ENCODE data around the gene NTHL1.

Gene NTHL1

GRCh38 chr16:2056077-2056476 is 8.4 kb upstream of the NTHL1 start:
- no peaks in the 10 kb centered on the region for H3K9me3 ChIP-seq (ENCODE audit: control insufficient read depth in 5 of 5, low read length in 5 of 5)
- H3K27me3 ChIP-seq (ENCODE audit: control insufficient read depth in 5 of 5, insufficient read depth in 4 of 5, low read length in 5 of 5), result no peaks in the 10 kb centered on the region
- peaks cover 0 to 4% (median 0%) of the 10 kb centered on the region in 5 donors for H3K4me1 ChIP-seq (ENCODE audit: control insufficient read depth in 5 of 5, insufficient read depth in 5 of 5, low read length in 5 of 5)
- no peak overlapping the region for H3K9ac ChIP-seq (ENCODE audit: low read length in 5 of 5)
- H3K36me3 ChIP-seq (ENCODE audit: control insufficient read depth in 5 of 5, insufficient read depth in 5 of 5, low read length in 5 of 5), result peaks cover 0 to 87% (median 71%) of the 10 kb centered on the region in 5 donors
- no peak overlapping the region for H3K4me3 ChIP-seq (ENCODE audit: low read depth in 1 of 5, low read length in 5 of 5)
- no peak overlapping the region for H3K27ac ChIP-seq (ENCODE audit: low read depth, low read length)

GRCh38 chr16:2054543-2055245 is 7.1 kb upstream of the NTHL1 start:
- H3K9ac ChIP-seq (ENCODE audit: low read length in 5 of 5), result no peak overlapping the region
- H3K4me1 ChIP-seq (ENCODE audit: control insufficient read depth in 5 of 5, insufficient read depth in 5 of 5, low read length in 5 of 5), result peaks cover 0 to 4% (median 0%) of the 10 kb centered on the region in 5 donors
- no peaks in the 10 kb centered on the region for H3K9me3 ChIP-seq (ENCODE audit: control insufficient read depth in 5 of 5, low read length in 5 of 5)
- no peaks in the 10 kb centered on the region for H3K27me3 ChIP-seq (ENCODE audit: control insufficient read depth in 5 of 5, insufficient read depth in 4 of 5, low read length in 5 of 5)
- no peak overlapping the region for H3K4me3 ChIP-seq (ENCODE audit: low read depth in 1 of 5, low read length in 5 of 5)
- peaks cover 0 to 78% (median 63%) of the 10 kb centered on the region in 5 donors for H3K36me3 ChIP-seq (ENCODE audit: control insufficient read depth in 5 of 5, insufficient read depth in 5 of 5, low read length in 5 of 5)
- H3K27ac ChIP-seq (ENCODE audit: low read depth, low read length), result no peak overlapping the region

- no peak overlapping the region for H3K9ac ChIP-seq (ENCODE audit: low read length in 5 of 5)
- no peaks in the 10 kb centered on the region for H3K27me3 ChIP-seq (ENCODE audit: control insufficient read depth in 5 of 5, insufficient read depth in 4 of 5, low read length in 5 of 5)
- H3K36me3 ChIP-seq (ENCODE audit: control insufficient read depth in 5 of 5, insufficient read depth in 5 of 5, low read length in 5 of 5), result peaks cover 0 to 77% (median 60%) of the 10 kb centered on the region in 5 donors
- H3K9me3 ChIP-seq (ENCODE audit: control insufficient read depth in 5 of 5, low read length in 5 of 5), result no peaks in the 10 kb centered on the region
- H3K4me3 ChIP-seq (ENCODE audit: low read depth in 1 of 5, low read length in 5 of 5), result no peak overlapping the region
- H3K4me1 ChIP-seq (ENCODE audit: control insufficient read depth in 5 of 5, insufficient read depth in 5 of 5, low read length in 5 of 5), result peaks cover under 1 to 5% (median 1%) of the 10 kb centered on the region in 5 donors
- no peak overlapping the region for H3K27ac ChIP-seq (ENCODE audit: low read depth, low read length)
Observed at GRCh38 chr16:2053897-2054296, 6.3 kb upstream of the NTHL1 start.

GRCh38 chr16:2053211-2053610 is 5.6 kb upstream of the NTHL1 start:
- Histone ChIP-seq H3K9ac (ENCODE audit: low read length in 5 of 5) (no peak overlapping the region), H3K27me3 (ENCODE audit: control insufficient read depth in 5 of 5, insufficient read depth in 4 of 5, low read length in 5 of 5) (no peaks in the 10 kb centered on the region), H3K36me3 (ENCODE audit: control insufficient read depth in 5 of 5, insufficient read depth in 5 of 5, low read length in 5 of 5) (peaks cover 0 to 70% (median 54%) of the 10 kb centered on the region in 5 donors)

GRCh38 chr16:2048116-2048543 is 496 bp upstream of the NTHL1 start:
- Histone ChIP-seq H3K9me3 (ENCODE audit: control insufficient read depth in 5 of 5, low read length in 5 of 5) (no peaks in the 10 kb centered on the region), H3K27ac (ENCODE audit: low read depth, low read length) (peak overlapping the region; percentile 57), H3K4me1 (ENCODE audit: control insufficient read depth in 5 of 5, insufficient read depth in 5 of 5, low read length in 5 of 5) (peaks cover 7 to 52% (median 49%) of the 10 kb centered on the region in 5 donors), H3K4me3 (ENCODE audit: low read depth in 1 of 5, low read length in 5 of 5) (peak overlapping the region; percentile 69 to 97 (median 88)), H3K36me3 (ENCODE audit: control insufficient read depth in 5 of 5, insufficient read depth in 5 of 5, low read length in 5 of 5) (peaks cover 0 to 26% (median 25%) of the 10 kb centered on the region in 5 donors), H3K27me3 (ENCODE audit: control insufficient read depth in 5 of 5, insufficient read depth in 4 of 5, low read length in 5 of 5) (no peaks in the 10 kb centered on the region), H3K9ac (ENCODE audit: low read length in 5 of 5) (peak overlapping the region; percentile 68 to 90 (median 87))

More at GRCh38 chr16:2053211-2053610, 5.6 kb upstream of the NTHL1 start:
- Histone ChIP-seq H3K4me1 (ENCODE audit: control insufficient read depth in 5 of 5, insufficient read depth in 5 of 5, low read length in 5 of 5) (peaks cover 7 to 12% (median 8%) of the 10 kb centered on the region in 5 donors), H3K27ac (ENCODE audit: low read depth, low read length) (no peak overlapping the region), H3K9me3 (ENCODE audit: control insufficient read depth in 5 of 5, low read length in 5 of 5) (no peaks in the 10 kb centered on the region), H3K4me3 (ENCODE audit: low read depth in 1 of 5, low read length in 5 of 5) (no peak overlapping the region)

- peak overlapping the region; percentile 59 to 91 (median 80) for H3K4me3 ChIP-seq (ENCODE audit: low read depth in 1 of 5, low read length in 5 of 5)
- no peaks in the 10 kb centered on the region for H3K9me3 ChIP-seq (ENCODE audit: control insufficient read depth in 5 of 5, low read length in 5 of 5)
- peak overlapping the region; percentile 24 for H3K27ac ChIP-seq (ENCODE audit: low read depth, low read length)
- no peaks in the 10 kb centered on the region for H3K27me3 ChIP-seq (ENCODE audit: control insufficient read depth in 5 of 5, insufficient read depth in 4 of 5, low read length in 5 of 5)
- H3K9ac ChIP-seq (ENCODE audit: low read length in 5 of 5), result peak overlapping the region; percentile 56 to 88 (median 68)
- peaks cover 0 to 15% (median 13%) of the 10 kb centered on the region in 5 donors for H3K36me3 ChIP-seq (ENCODE audit: control insufficient read depth in 5 of 5, insufficient read depth in 5 of 5, low read length in 5 of 5)
- H3K4me1 ChIP-seq (ENCODE audit: control insufficient read depth in 5 of 5, insufficient read depth in 5 of 5, low read length in 5 of 5), result peaks cover 7 to 60% (median 52%) of the 10 kb centered on the region in 5 donors
Observed at GRCh38 chr16:2046893-2047329, 723 bp downstream of the NTHL1 start.

- peaks cover 0 to 10% (median 6%) of the 10 kb centered on the region in 5 donors for H3K36me3 ChIP-seq (ENCODE audit: control insufficient read depth in 5 of 5, insufficient read depth in 5 of 5, low read length in 5 of 5)
- H3K27ac ChIP-seq (ENCODE audit: low read depth, low read length), result peak overlapping the region; percentile 24
- H3K9me3 ChIP-seq (ENCODE audit: control insufficient read depth in 5 of 5, low read length in 5 of 5), result no peaks in the 10 kb centered on the region
- H3K4me3 ChIP-seq (ENCODE audit: low read depth in 1 of 5, low read length in 5 of 5), result peak overlapping the region in 1 of 5 donors; percentile 88
- H3K27me3 ChIP-seq (ENCODE audit: control insufficient read depth in 5 of 5, insufficient read depth in 4 of 5, low read length in 5 of 5), result no peaks in the 10 kb centered on the region
- no peak overlapping the region for H3K9ac ChIP-seq (ENCODE audit: low read length in 5 of 5)
- H3K4me1 ChIP-seq (ENCODE audit: control insufficient read depth in 5 of 5, insufficient read depth in 5 of 5, low read length in 5 of 5), result peaks cover 7 to 62% (median 52%) of the 10 kb centered on the region in 5 donors
Observed at GRCh38 chr16:2045965-2046892, 1.4 kb downstream of the NTHL1 start.

- peak overlapping the region; percentile 54 for H3K27ac ChIP-seq (ENCODE audit: low read depth, low read length)
- peaks cover 0 to 5% (median 2%) of the 10 kb centered on the region in 5 donors for H3K36me3 ChIP-seq (ENCODE audit: control insufficient read depth in 5 of 5, insufficient read depth in 5 of 5, low read length in 5 of 5)
- H3K27me3 ChIP-seq (ENCODE audit: control insufficient read depth in 5 of 5, insufficient read depth in 4 of 5, low read length in 5 of 5), result no peaks in the 10 kb centered on the region
- peaks cover 9 to 79% (median 65%) of the 10 kb centered on the region in 5 donors for H3K4me1 ChIP-seq (ENCODE audit: control insufficient read depth in 5 of 5, insufficient read depth in 5 of 5, low read length in 5 of 5)
- no peaks in the 10 kb centered on the region for H3K9me3 ChIP-seq (ENCODE audit: control insufficient read depth in 5 of 5, low read length in 5 of 5)
- H3K4me3 ChIP-seq (ENCODE audit: low read depth in 1 of 5, low read length in 5 of 5), result peak overlapping the region in 1 of 5 donors; percentile 34
- no peak overlapping the region for H3K9ac ChIP-seq (ENCODE audit: low read length in 5 of 5)
Observed at GRCh38 chr16:2044541-2044940, 3.1 kb downstream of the NTHL1 start.

- H3K4me3 ChIP-seq (ENCODE audit: low read depth in 1 of 5, low read length in 5 of 5), result peak overlapping the region in 2 of 5 donors; percentile 29 to 34
- peak overlapping the region; percentile 54 for H3K27ac ChIP-seq (ENCODE audit: low read depth, low read length)
- peaks cover 8 to 84% (median 70%) of the 10 kb centered on the region in 5 donors for H3K4me1 ChIP-seq (ENCODE audit: control insufficient read depth in 5 of 5, insufficient read depth in 5 of 5, low read length in 5 of 5)
- H3K9me3 ChIP-seq (ENCODE audit: control insufficient read depth in 5 of 5, low read length in 5 of 5), result no peaks in the 10 kb centered on the region
- H3K27me3 ChIP-seq (ENCODE audit: control insufficient read depth in 5 of 5, insufficient read depth in 4 of 5, low read length in 5 of 5), result no peaks in the 10 kb centered on the region
- peak overlapping the region in 3 of 5 donors; percentile 20 to 43 (median 21) for H3K9ac ChIP-seq (ENCODE audit: low read length in 5 of 5)
- H3K36me3 ChIP-seq (ENCODE audit: control insufficient read depth in 5 of 5, insufficient read depth in 5 of 5, low read length in 5 of 5), result peaks cover 0 to 5% (median 2%) of the 10 kb centered on the region in 5 donors
Observed at GRCh38 chr16:2043667-2044451, 3.8 kb downstream of the NTHL1 start.

All from subcutaneous abdominal adipose tissue (tissue), 5 donors.